ENCODE measurements around the gene STAG3.
"Not testable (repeated sequence)": the region's sequence is repeated elsewhere in the genome, so short reads cannot be mapped to it uniquely, and the experiment has no call there.

The STAG3 gene

DNA sequence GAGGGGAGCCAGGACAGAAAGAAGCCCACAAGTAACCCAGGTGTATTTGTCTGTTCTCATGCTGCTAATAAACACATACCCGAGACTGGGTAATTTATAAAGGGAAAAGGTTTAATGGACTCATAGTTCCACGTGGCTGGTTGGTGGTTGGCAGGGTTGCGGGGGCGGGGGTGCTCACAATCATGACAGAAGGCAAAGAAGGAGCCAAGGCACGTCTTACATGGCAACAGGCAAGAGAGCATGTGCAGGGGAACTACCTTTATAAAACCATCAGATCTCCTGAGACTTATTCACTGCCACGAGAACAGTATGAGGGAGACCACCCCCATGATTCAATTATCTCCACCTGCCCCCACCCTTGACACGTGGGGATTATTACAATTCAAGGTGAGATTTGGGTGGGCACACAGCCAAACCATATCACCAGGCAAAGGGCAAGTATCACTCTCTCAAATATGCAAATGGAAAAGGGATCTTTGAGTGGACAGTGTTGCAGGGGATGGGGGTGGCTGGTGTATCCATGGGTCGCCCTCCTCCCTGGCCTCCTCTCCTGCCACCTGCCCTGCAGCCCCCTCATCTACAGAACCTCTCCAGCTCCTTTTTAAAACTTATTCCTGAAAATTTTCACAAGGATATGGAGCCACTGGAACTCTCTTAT lies 57.1 kb downstream of the STAG3 start:
- not testable (repeated sequence) for FAIRE-seq; DNase-seq (ENCODE audit: extremely low spot score, insufficient read length, low read depth)

DNA sequence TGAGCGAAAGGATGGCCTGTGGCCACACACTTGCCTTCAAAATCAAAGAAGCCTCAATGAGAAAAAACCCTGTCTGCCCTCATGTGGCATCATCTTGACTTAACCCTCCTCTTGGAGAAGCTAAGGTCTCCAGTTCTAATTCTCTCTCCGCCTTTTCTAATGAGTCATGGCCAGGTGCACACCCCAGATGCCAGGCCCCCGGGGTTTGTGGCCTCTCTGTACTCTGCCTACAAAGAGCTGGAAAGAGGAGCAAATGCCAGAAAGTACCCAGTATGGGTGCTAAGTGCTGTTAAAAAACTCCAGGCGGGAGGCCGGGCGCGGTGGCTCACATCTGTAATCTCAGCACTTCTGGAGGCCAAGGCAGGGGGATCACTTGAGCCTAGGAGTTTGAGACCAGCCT lies 62.3 kb downstream of the STAG3 start:
- not testable (repeated sequence) for FAIRE-seq; DNase-seq (ENCODE audit: extremely low spot score, insufficient read length, low read depth)

DNA sequence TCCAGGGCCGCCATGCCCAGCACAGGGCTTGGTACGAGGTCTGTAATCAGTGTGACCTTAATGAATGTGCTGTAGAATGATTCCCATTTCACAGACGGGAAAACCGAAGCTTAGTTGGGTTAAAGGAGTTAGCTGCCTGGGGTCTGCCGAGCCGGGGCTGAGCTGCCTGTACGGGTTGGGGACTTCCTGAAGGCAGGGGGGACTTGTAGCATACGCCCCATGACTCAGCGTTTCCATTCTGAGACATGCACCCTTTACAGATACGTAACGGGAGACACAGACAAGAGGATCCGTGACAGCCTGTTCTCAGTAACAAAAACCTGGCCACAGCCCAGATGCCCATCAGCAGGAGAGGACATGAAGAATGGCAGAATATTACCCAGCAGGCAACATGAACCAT lies 65.7 kb downstream of the STAG3 start:
- not testable (repeated sequence) for DNase-seq (ENCODE audit: extremely low spot score, insufficient read length, low read depth); FAIRE-seq

DNA sequence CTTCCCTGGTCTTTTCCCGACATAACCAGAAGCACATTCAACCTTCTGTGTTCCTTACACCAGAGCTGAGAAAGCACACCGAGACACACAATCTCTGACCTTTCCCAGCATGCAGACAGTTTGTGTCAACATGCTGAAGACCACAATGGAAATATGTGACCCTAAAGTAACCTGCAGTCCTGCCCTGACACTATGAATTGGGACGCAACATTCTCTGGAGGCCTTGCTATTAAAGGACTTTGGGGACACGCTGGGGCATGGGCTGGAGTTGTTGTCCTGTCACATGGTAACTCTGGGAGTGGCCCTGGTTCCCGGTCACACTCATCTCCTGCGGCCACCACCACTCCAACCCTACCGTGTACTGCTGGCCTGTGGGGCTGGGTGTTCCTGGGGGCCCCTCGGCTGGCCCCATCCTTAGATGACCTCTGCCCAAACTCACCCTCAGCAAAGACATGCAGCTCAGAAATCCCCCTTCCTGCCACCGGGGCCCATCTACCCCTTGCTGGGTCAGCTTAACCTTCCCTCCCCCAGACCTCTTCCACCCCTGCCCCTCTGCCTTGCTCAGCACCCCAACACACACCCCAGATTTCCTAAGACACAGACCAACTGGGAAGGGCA lies 67.4 kb downstream of the STAG3 start:
- not testable (repeated sequence) for FAIRE-seq; DNase-seq (ENCODE audit: extremely low spot score, insufficient read length, low read depth)

DNA sequence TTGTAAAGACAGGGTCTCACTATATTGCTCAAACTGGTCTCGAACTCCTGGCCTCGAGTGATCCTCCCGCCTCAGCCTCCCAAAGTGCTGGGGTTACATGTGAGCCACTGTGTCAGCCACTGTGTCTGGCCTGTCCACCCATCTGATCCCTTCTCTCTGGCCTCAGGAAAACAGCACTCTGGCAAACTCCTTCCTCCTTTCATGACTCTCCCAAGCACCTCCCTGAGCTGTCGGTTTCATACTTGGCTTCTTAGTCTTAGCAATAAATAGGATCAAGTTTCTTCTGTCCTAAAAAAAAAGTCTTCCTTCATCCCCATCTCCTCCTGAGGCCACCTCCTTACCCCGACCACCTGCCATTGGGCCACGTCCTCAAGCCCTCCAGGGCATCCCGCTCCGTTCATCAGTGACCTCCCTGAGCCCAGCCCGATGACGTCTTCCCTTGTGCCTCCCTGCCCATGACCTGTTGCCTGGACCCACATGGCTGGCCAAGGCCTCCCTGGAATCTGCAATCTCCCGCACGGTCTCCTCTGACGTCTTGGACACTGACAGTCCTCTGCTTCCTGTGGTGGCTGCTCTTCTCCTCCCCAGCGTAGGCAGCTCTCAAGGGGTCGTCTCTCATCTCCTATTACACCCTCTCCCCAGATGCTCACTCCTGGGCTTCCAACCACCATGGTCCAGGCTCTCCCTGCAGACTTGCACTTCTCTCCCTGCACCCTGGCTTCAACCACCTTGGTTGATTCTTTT lies 68.6 kb downstream of the STAG3 start:
- DNase-seq (ENCODE audit: extremely low spot score, insufficient read length, low read depth); FAIRE-seq: not testable (repeated sequence)

DNA sequence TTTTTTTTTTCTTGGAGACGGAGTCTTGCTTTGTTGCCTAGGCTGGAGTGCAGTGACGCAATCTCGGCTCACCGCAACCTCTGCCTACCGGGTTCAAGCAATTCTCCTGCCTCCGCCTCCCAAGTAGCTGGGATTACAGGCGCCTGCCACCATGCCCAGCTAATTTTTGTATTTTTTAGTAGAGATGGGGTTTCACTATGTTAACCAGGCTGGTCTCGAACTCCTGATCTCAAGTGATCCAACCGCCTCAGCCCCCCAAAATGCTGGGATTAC lies 69.1 kb downstream of the STAG3 start:
- DNase-seq (ENCODE audit: extremely low spot score, insufficient read length, low read depth); FAIRE-seq: not testable (repeated sequence)

DNA sequence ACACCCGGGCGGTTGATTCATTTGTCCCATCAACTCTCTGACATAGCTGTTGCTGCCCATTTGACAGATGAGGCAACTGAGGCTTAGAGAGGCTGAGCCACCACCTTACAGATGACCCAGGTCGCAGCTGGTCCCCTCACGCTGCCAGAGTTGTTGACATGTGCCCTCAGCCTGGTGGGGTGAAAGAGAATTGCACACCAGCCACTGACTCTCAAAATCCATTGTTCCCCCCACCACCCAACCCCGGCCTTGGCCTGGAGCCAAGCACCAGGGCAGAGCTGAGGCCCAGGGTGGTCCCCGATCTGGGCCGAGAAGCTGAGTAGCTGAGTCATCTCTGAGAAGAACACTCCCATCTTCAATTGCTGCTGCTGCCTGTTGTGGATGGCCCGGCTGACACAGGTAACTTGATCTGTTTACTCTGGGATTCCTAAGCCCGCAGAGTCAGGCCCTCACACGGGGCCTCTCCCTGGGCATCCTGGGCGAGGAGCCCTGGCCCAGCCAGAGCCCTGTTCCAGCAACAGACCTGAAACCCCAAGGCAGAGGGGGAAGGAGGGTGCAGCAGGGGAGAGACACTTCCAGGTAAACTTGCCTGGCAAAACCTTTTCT lies 69.5 kb downstream of the STAG3 start:
- FAIRE-seq (no peak), DNase-seq (ENCODE audit: extremely low spot score, insufficient read length, low read depth) (no peak)

DNA sequence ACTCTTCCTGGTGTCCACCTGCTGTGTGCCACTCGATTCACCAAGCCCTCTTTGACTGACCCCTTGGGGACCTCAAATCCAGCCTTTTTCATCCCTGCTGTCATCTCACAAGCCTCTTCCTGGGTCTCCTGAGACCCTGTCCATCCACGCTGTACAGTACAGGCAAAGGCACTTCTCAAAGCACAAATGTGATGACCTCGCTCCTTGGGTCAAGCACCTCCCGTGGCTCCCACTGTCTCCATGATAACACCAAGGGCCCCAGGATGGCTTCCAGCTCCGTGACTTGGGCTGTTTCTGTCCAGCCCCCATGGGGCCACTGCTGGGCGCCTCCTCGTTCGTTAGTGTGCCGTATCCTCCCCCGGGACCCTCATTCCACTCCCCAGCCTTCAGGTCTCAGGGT lies 70.8 kb downstream of the STAG3 start:
- DNase-seq (ENCODE audit: extremely low spot score, insufficient read length, low read depth) = no peak
- FAIRE-seq = no peak

DNA sequence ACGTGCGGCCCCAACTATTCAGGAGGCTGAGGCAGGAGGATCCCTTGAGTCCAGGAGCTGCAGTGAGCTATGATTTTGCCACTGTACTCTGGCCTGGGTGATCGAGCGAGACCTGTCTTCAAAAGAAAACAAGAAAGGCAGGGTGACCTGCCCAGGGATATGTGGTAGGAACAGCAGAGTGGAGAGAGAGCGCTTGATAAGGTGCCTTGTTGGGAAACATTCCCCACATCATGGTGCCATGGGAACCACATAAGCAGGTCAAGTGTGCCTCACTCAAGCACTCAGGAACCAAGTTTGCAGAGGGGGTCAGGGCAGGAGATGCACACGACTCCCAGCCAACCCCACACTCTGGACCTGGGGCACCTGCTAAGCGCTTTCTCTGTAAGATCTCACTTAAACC lies 79.3 kb downstream of the STAG3 start:
- FAIRE-seq (no peak), DNase-seq (ENCODE audit: extremely low spot score, insufficient read length, low read depth) (no peak)

DNA sequence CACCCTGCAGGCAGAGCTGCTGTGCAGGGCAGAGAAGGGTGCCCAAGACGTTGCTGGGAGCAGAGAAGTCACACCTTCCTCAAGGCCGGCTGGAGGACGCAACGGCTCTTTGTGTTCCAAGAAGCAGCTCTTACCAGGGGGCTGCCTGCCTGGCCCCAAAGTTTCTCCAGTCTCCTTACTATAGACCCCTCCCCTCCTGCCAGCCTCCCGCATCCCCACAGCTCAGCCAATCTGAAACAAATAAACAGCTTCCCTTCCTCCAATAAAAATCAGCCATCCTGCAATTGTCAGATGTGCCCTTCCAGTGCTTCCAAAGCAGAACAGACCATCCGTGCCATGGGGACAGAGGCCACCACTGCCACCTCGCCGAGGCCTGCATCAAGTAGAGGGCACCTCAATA lies 82.3 kb downstream of the STAG3 start:
- FAIRE-seq; DNase-seq (ENCODE audit: extremely low spot score, insufficient read length, low read depth): not testable (repeated sequence)

DNA sequence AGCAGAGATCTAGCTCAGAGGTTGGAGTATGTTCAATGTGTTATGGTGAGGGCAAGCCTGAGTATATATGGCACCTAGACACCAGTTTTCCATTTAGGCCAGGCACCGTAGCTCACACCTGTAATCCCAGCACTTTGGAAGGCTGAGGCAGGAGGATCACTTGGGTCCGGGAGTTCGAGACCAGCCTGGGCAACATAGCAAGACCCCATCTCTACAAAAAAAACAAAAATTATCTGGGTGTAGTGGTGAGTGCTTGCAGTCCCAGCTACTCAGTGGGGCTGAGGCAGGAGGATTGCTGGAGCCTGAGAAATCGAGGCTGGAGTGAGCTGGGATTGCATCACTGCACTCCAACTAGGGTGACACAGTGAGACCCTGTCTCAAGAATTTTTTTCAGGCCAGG lies 85.2 kb downstream of the STAG3 start:
- not testable (repeated sequence) for DNase-seq (ENCODE audit: extremely low spot score, insufficient read length, low read depth); FAIRE-seq
